IPS DF 6.9 (cell line): Measurements from ENCODE around the gene MRFAP1.
"Not testable (repeated sequence)": the region's sequence is repeated elsewhere in the genome, so short reads cannot be mapped to it uniquely, and the experiment has no call there.

Experiments
- DNase-seq: peaks from one replicate; pipeline ENCODE4 v3.0.0-alpha.2; 2013; ENCODE audit warnings: low read depth, low spot score
- H3K27ac ChIP-seq: one replicate; pipeline ENCODE4 v1.5.1; 2013; ENCODE audit warnings: low read length, control low read depth
- H3K27me3 ChIP-seq: 2 replicates; pipeline ENCODE4 v1.6.1; 2013; ENCODE audit warnings: mild to moderate bottlenecking, low read length; ENCODE audit not compliant: control insufficient read depth, insufficient read depth
- H3K36me3 ChIP-seq: 2 replicates; pipeline ENCODE4 v1.6.1; 2013; ENCODE audit warnings: low read length; ENCODE audit not compliant: control insufficient read depth, insufficient read depth
- H3K4me1 ChIP-seq: 2 replicates; pipeline ENCODE4 v1.6.1; 2013; ENCODE audit warnings: low read length; ENCODE audit not compliant: control insufficient read depth, insufficient read depth
- H3K4me3 ChIP-seq: 2 replicates; pipeline ENCODE4 v1.5.1; 2013; ENCODE audit warnings: mild to moderate bottlenecking, low read length
- H3K9me3 ChIP-seq: 2 replicates; pipeline ENCODE4 v1.6.1; 2013; ENCODE audit warnings: low read length, inconsistent platforms; ENCODE audit not compliant: control insufficient read depth, insufficient read depth
- WGBS: extraction: QIAGEN DNeasy Blood & Tissue Kit; methylation state at CpG from one replicate; pipeline ENCODE4 v1.1.7; 2013; ENCODE audit warnings: mixed read lengths, missing lambda C conversion rate; ENCODE audit not compliant: insufficient read length, insufficient coverage; 5-methylcytosine and 5-hydroxymethylcytosine counted together

MRFAP1 gene

DNA sequence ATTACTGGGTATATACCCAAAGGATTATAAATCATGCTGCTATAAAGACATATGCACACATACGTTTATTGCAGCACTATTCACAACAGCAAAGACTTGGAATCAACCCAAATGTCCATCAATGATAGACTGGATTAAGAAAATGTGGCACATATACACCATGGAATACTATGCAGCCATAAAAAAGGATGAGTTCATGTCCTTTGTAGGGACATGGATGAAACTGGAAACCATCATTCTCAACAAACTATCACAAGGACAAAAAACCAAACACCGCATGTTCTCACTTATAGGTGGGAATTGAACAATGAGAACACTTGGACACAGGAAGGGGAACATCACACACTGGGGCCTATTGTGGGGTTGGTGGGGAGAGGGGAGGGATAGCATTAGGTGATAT, 14.8 kb downstream of the MRFAP1 start:
- not testable (repeated sequence) for H3K9me3 ChIP-seq, H3K4me1 ChIP-seq, H3K36me3 ChIP-seq, DNase-seq, H3K4me3 ChIP-seq, H3K27ac ChIP-seq, H3K27me3 ChIP-seq
- no CpG with 5 or more reads among the region's 2 CpGs for WGBS

GRCh38 chr4:6655924-6656323, 15.4 kb downstream of the MRFAP1 start:
- Histone ChIP-seq H3K27ac (no peak overlapping the region), H3K4me1 (no peaks in the 10 kb centered on the region), H3K36me3 (no peaks in the 10 kb centered on the region; the same call in 1 of the 2 replicates), H3K9me3 (no peaks in the 10 kb centered on the region), H3K4me3 (no peak overlapping the region), H3K27me3 (peaks cover 8% of the 10 kb centered on the region; the same call in 1 of the 2 replicates)
- no CpG with 5 or more reads among the region's 5 CpGs for WGBS
- DNase-seq, result no peak

- H3K9me3 ChIP-seq, result no peaks in the 10 kb centered on the region
- no peaks in the 10 kb centered on the region; the same call in 1 of the 2 replicates for H3K36me3 ChIP-seq
- peaks cover 14% of the 10 kb centered on the region; the same call in 1 of the 2 replicates for H3K27me3 ChIP-seq
- H3K4me3 ChIP-seq, result no peak overlapping the region
- no CpG with 5 or more reads among the region's 65 CpGs for WGBS
- no peak for DNase-seq
- H3K27ac ChIP-seq, result no peak overlapping the region
- H3K4me1 ChIP-seq, result no peaks in the 10 kb centered on the region
These were observed 17.0 kb downstream of the MRFAP1 start for GRCh38 chr4:6657242-6658208.

DNA sequence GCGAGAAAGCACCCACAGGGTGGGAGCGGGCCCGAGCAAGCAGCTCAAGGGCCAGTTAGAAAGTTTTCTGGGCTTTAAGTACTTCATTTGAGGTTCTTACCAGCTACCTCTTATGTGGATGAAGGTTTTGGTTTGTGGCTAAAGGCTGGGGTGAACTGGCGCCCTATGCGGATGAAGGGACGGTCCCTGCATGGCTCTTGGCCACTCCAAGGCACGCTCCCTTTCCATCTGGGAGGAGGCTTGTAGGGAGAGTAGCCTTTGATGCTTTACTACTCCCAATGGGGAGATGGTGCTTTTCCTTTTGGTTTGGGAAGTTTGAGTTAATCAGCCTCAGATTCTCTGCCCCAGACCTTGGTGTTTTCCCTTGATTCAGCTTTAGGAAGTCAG, 17.7 kb downstream of the MRFAP1 start:
- DNase-seq, result no peak
- Histone ChIP-seq H3K36me3 (no peaks in the 10 kb centered on the region; the same call in 1 of the 2 replicates), H3K9me3 (no peaks in the 10 kb centered on the region), H3K27ac (no peak overlapping the region), H3K4me3 (peak overlapping the region; percentile 15; the same call in 1 of the 2 replicates), H3K27me3 (peaks cover 19% of the 10 kb centered on the region; the same call in 1 of the 2 replicates), H3K4me1 (no peaks in the 10 kb centered on the region)
- WGBS, result no CpG with 5 or more reads among the region's 7 CpGs

DNA sequence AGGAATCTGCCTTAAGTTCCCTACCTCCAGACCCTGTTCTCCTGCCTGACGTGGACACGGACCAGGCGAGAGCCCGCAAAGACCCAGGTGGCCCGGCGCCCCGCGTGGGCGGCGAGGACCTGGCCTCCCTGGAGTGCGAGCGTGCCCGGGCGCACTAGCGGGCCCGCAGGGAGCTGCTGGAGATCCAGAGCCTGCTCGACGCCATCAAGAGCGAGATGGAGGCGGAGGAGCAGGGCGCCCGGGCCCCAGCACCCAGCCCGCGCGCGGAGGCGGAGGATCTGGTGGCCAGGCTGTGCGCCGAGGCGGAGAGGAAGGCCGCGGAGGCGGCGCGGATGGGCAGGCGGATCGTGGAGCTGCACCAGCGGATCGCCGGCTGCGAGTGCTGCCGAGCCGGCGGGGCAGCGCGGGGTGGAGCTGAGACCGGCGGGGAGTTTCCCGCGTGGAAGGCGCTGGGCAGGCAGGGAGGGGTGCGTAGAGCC, 18.2 kb downstream of the MRFAP1 start:
- peak overlapping the region; percentile 15; the same call in 1 of the 2 replicates for H3K4me3 ChIP-seq
- H3K36me3 ChIP-seq, result no peaks in the 10 kb centered on the region; the same call in 1 of the 2 replicates
- no CpG with 5 or more reads among the region's 52 CpGs for WGBS
- no peaks in the 10 kb centered on the region for H3K4me1 ChIP-seq
- peaks cover 24% of the 10 kb centered on the region; the same call in 1 of the 2 replicates for H3K27me3 ChIP-seq
- DNase-seq, result no peak
- no peak overlapping the region for H3K27ac ChIP-seq
- H3K9me3 ChIP-seq, result no peaks in the 10 kb centered on the region

- no peaks in the 10 kb centered on the region; the same call in 1 of the 2 replicates for H3K36me3 ChIP-seq
- no peak for DNase-seq
- H3K4me1 ChIP-seq, result no peaks in the 10 kb centered on the region
- WGBS, result no CpG with 5 or more reads among the region's 2 CpGs
- no peaks in the 10 kb centered on the region for H3K9me3 ChIP-seq
- peaks cover 25% of the 10 kb centered on the region; the same call in 1 of the 2 replicates for H3K27me3 ChIP-seq
- no peak overlapping the region for H3K4me3 ChIP-seq
- H3K27ac ChIP-seq, result no peak overlapping the region
These were observed 19.4 kb downstream of the MRFAP1 start for GRCh38 chr4:6659897-6660296.

GRCh38 chr4:6660430-6660829, 19.9 kb downstream of the MRFAP1 start:
- H3K4me1 ChIP-seq, result no peaks in the 10 kb centered on the region
- no peaks in the 10 kb centered on the region; the same call in 1 of the 2 replicates for H3K36me3 ChIP-seq
- H3K27me3 ChIP-seq, result peaks cover 25% of the 10 kb centered on the region; the same call in 1 of the 2 replicates
- H3K27ac ChIP-seq, result no peak overlapping the region
- no peak overlapping the region for H3K4me3 ChIP-seq
- H3K9me3 ChIP-seq, result no peaks in the 10 kb centered on the region
- no CpG with 5 or more reads among the region's 3 CpGs for WGBS
- DNase-seq, result no peak

DNA sequence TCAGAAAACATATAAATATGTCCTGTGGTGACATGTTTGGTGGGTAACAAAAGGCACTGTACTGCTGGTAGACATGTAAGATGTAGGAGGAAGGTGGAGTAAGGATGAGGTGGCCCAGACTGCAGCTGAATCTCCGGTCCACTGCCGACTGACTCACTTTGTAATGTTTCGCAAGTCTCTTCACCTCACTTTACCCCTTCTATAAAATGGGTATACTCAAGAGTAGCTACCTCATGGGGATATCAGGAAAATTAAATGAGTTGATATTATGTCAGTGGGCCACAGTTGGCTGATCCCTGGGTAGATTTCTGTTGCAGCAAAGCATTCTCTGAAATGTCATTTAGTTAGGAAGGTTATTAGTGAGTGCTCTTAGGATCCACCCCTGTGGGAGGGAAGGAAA, 22.1 kb downstream of the MRFAP1 start:
- H3K36me3 ChIP-seq, result no peaks in the 10 kb centered on the region; the same call in 1 of the 2 replicates
- H3K4me3 ChIP-seq, result no peak overlapping the region
- DNase-seq, result no peak
- no peak overlapping the region for H3K27ac ChIP-seq
- peaks cover 25% of the 10 kb centered on the region; the same call in 1 of the 2 replicates for H3K27me3 ChIP-seq
- no peaks in the 10 kb centered on the region for H3K9me3 ChIP-seq
- no peaks in the 10 kb centered on the region for H3K4me1 ChIP-seq
- WGBS, result no CpG with 5 or more reads among the region's 3 CpGs

GRCh38 chr4:6663596-6664393, 23.3 kb downstream of the MRFAP1 start:
- Histone ChIP-seq H3K4me1 (no peaks in the 10 kb centered on the region), H3K9me3 (no peaks in the 10 kb centered on the region), H3K27ac (no peak overlapping the region), H3K4me3 (peak overlapping the region; percentile 23; the same call in 1 of the 2 replicates), H3K36me3 (no peaks in the 10 kb centered on the region), H3K27me3 (peaks cover 23% of the 10 kb centered on the region; the same call in 1 of the 2 replicates)
- DNase-seq, result no peak
- no CpG with 5 or more reads among the region's 55 CpGs for WGBS

DNA sequence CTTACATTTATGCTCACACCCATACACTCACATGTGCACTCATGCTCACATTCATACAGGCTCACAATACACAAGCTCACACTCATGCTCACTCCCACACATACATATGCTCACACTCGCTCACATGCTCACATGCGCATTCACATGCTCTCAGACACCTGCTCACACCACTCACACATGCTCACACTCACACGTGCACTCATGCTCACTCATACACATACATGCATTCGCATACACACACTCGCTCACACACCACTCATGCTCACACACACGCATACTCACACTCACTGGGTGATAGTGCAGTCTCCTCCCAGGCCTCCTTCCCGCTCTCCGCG, 24.8 kb downstream of the MRFAP1 start:
- no peak for DNase-seq
- 100% methylated on average over 2 of the region's 9 CpGs for WGBS
- Histone ChIP-seq H3K27me3 (peaks cover 17% of the 10 kb centered on the region; the same call in 1 of the 2 replicates), H3K4me1 (no peaks in the 10 kb centered on the region), H3K36me3 (no peaks in the 10 kb centered on the region), H3K9me3 (no peaks in the 10 kb centered on the region), H3K27ac (no peak overlapping the region), H3K4me3 (no peak overlapping the region)
